Activated CD8-positive, alpha-beta memory T cell treated with anti-CD3 and anti-CD28 coated beads, Interleukin-2, amount 50 U/mL, for 24 hours (primary cell): ENCODE results near the gene PPP2R5B.

Experiments
- DNase-seq: peaks from one replicate; pipeline ENCODE4 v3.0.0-alpha.2; 2020; ENCODE audit errors: extremely low read depth

The PPP2R5B gene

GRCh38 chr11:64923944-64924909 lies at the start of gene PPP2R5B:
TSS of gene PPP2R5B (plus strand) at chr11:64924689. CDS start at chr11:64925735, 1,046 bp downstream.
- peak; percentile 81 for DNase-seq

GRCh38 chr11:64875369-64876228 lies 48.9 kb upstream of the PPP2R5B start:
- DNase-seq = no peak

DNA sequence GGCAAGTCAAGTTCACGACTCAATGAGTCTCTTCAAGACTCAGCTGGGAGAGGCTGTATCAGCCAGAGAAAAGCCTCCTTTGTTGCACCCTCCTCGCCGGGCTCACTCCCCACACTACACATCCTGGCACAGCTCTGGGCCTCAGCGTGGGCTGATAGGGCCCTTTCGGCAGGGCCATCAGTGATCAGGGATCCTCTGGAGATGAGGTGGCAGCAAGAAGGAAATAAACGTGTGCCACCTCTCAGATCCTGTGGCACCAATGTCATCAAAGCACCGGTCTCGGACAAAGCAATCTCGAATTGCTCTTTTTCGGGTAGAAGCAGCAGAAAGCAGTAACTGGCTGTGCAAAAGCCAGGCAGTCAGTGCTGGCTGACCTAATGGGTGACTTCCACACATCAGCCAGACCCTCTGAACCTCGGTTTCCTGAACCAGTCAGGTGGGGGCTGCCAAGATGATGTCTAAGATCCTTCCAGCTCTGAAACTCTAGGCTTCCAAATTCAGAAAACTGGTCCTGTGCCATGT lies 48.2 kb upstream of the PPP2R5B start:
- no peak for DNase-seq

DNA sequence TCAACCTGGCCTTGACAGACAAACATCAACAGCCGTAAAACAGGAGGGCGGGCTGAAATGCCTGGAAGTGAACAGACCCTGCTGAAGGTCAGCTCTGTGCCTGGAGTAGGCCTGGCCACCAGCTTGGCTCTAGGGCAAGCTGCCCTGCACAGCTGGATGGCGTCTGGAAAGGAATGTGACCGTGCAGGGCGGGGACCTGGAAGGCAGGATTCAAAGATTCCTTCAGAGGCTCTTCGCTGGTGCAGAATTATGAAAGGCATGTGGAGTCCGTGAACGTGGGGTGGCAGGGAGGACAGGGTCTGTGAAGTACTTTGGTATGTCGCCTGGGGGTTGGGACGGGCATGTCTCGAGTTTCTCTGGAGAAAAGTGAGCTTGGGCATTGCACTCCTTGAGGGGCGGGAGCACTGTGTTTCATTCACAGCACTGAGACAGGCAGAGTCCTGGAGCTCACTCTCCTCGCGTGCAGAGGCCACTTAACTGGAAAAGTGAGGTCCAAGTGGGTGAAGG lies 47.6 kb upstream of the PPP2R5B start:
- no peak for DNase-seq

- DNase-seq = no peak
Observed at GRCh38 chr11:64877390-64878222, 46.9 kb upstream of the PPP2R5B start.

DNA sequence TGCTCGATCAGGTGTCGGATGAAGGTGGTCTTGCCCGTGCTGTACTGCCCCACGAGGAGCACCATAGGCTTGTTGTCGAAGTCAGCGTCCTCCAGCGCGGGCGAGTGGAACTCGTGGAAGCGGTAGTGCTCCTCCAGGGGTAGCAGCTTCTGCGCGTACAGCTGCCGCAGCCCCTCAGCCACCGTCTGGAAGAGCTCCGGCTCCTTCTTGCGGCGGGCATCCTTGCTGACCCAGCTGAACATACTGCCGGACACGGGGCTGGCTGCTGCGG lies 46.3 kb upstream of the PPP2R5B start:
- DNase-seq = no peak

DNA sequence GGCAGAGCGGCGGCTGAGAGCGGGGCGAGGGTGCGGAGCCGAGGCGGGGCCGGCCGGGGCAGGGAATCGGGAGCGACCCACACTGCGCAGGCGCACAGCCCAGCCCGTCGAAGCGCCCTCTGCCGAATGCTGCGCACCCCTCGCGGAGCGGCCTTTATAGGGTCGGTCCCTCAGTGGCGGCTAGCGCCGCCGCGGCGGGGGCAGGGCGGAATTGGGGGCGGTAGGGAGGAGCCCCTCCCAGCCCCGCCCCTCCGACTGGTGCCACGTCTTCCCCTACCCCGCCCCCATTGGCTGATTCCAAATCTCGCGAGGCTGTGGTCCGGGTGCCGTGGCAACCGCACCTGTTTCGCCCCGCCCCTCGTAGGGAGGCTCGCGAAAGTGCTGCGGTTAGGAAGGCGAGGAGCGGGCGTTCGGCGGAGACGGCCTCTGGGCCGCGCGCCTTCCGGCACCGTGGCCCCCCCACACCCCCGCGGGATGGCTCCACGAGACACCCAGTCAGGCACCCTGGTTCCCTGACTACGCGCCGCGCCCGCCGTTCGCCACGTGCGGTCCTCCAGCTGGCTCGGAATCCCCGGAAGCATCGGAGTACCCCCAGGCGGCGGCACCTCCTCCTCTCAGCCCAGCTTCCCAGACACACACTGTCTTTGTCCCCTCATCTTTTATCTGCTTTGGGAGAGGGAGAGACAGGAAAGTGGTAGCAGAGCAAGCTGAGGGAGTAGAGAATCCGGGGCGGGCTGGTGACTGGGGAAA lies 45.8 kb upstream of the PPP2R5B start, which contains the start of gene EHD1:
EHD1 (minus strand) TSS at position 128 of the 750 bp plus-strand sequence. CDS start 157 bp downstream, outside the sequence.
- peak; percentile 98 for DNase-seq

DNA sequence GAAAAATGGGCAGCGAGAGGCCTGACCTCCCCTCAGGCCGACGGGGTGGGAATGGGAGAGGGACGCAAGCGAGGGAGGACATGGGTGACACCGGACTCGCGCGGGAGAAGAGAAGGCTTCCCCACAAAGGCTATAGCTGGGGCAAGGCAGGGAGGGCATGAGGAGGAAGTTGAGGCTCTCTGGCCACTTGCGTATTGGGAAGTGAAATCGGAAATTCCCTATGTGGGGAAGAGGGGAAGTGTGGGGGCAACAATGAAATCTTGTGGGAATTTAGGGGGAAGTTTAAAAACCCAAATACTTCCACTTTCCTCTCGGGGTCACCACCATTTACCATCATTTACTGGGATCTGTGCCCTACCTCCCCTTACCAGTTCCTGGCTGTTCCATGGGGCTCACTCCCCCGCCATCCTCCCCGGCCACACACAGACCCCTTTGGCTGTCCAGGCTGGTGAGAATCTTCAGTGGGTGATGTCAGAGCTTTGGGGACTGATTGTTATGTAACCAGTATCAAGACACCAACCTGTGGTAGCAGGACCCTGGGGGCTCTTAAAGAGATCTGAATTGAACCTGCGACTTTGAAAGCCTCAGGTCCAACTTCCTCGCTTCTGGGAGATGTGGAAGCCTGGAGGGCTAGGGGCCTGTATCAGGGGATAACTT lies 45.1 kb upstream of the PPP2R5B start:
- no peak for DNase-seq

DNA sequence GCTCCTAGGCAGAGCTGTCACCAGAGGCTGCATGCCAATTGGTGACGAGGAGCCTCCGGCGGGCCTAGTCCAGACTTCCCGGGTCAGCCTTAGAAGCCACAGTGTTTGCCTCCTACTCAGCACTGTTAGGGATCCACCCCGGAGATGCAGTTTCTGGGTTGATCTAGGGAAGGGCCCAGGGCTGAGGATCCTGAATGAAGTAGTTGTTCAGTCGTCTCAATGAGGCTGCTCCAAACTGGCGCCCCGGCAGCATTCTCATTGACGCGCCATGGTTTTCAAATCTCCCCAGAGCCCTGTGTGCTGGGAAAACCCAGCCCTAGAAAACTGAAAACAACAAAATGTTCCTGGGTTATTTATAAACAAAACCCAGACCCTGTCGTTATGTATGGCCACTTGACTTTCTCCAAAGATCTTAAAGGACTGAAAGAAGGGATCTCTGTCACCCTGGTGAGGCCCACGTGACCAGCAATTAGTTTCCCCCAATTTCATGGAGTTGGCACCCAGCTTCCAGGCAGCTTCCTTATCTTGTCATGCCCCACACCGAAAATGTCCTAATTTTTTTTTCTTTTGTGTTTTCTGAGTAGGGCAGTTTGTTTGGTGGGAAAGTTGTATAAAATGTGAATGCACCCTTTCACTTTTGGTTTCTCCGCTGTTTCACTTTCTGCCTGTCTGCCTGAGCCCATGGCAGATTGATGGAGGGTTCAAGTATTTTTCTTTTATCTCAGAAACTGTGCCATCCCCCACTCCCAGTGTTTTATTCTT lies 44.1 kb upstream of the PPP2R5B start:
- DNase-seq = no peak

DNA sequence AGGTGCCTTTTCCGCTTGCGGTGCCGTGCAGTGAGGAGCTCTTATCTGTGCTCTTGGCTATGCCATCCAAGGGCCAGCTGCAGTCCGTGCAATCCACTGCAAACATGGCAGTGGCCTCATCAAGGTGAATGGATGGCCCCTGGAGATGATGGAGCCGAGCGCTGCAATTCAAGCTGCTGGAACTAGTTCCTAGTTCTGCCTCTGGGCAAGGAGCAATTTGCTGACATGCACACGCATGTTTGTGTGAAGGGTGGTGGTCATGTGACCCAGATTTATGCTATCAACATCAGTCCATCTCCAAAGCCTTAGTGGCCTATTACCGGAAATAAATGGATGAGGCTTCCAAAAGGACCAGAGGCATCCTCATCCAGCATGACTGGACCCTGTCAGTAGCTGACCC lies 43.0 kb upstream of the PPP2R5B start:
- DNase-seq = no peak

GRCh38 chr11:64882243-64882642 lies 42.2 kb upstream of the PPP2R5B start:
- DNase-seq = no peak

GRCh38 chr11:64883575-64883974 lies 40.9 kb upstream of the PPP2R5B start:
- no peak for DNase-seq

DNA sequence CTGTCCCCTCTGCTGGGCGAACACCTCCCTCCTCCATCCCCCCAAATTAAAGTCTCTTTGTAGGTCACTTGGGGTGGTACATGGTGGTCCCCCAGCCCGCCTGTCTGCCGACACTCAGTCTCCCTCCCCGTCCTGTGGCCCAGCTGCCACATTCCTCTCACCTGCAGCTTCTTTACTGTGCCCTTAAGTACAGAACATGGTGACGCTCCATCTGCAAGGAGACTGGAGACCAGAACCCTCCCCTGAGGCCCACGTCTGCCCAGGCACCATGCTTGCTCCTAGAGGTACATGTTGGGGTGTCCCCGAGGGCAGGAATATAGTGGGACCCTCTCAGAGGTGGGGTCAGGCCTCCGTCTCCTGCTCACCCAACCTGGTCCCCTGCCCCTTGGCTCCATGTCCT lies 40.5 kb upstream of the PPP2R5B start:
- DNase-seq = no peak

DNA sequence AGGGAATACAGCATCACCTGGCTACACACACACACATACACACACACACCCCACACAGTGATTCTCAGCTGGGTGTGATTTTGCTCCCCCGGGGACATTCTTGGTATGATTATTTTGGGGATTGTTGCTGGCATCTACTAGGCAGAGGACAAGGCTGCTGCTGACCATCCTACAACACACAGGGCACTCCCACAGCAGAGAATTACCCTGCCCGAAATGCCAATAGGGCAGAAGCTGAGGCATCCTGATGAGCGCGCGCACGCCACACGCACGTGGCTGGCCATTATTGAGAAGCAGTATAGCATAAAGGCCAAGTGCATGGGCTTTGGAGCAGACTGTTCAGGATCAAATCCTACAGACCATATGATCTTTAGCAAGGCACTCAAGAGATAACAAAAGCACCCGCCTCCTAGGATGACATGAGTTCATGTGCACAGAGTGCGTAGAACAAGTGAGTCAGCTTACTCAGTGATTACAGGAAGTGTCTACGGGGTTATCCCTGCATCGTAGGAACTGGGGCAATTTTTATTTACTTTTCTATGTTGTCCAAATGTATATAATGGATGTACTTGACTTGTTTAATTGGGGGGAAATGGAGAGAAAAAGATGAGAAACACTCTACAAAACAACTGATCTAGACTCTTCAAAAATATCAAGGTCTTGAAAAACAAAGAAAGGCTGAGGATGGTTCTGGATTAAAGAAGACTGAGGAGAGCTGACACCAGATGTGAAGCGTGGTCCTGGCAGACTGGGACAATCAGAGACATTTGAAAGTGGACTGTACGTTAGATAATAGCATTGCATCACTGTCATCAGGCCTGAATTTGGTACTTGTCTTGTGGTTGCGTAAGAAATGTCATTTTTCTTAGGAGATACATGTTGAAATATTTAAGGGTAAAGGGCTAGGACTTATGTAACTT lies 38.9 kb upstream of the PPP2R5B start:
- no peak for DNase-seq

DNA sequence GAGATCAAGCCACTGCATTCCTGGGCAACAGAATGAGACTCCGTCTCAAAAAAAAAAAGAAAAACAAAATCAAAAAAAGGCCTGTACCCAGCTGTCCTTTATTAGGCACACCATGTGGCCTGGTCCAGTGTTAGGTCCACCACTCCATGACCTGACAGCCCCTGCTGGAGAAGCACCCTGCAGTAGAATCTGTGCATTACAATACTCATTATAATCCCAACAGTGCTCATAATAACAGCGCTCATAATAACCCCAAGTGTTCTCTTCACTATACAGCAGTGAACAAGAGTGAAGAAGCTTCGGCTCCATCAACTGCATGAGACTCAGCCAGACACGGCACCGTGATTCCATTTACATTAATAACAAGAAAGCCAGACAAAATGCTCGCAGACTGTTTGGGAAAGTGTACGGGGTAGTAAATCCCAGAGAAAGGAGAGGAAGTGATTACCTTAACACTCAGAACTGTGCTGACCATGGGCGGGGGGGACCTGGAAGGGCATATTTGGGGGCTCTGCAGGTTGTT lies 37.2 kb upstream of the PPP2R5B start:
- no peak for DNase-seq

DNA sequence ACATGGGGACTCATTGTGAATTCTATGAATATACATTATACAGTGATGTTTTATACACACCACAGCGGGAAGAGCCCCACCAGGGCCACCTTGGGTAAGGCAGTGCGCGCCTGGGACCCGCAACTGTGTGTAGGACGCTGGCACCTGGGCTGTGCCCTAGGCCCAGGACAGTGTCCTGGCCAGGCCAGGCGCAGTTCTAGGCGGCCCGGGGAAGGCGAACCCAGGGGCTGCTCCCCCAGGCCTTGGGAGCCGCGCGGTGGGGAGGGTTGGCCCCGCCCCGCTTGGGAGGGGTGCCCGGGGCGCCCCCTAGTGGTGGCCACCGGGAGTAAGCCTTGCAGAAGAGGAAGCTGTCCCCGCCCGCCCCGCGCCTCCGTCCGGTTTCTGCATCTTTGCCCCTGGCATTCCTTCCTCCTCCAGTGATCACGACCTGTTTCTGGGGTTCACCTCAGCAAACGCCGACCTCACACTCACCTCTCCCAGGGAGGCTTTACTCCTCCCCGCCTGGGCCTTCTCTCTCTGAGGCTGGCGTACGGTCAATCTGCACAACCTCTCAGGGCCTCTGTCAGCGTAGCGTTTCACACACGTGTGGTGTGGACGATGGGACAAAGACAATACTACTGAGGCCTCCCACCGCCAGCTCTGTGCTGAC lies 36.6 kb upstream of the PPP2R5B start:
- DNase-seq = no peak

GRCh38 chr11:64888406-64888728 lies 36.1 kb upstream of the PPP2R5B start:
- no peak for DNase-seq
